ENCODE results near the gene PHF21B.

PHF21B gene

DNA sequence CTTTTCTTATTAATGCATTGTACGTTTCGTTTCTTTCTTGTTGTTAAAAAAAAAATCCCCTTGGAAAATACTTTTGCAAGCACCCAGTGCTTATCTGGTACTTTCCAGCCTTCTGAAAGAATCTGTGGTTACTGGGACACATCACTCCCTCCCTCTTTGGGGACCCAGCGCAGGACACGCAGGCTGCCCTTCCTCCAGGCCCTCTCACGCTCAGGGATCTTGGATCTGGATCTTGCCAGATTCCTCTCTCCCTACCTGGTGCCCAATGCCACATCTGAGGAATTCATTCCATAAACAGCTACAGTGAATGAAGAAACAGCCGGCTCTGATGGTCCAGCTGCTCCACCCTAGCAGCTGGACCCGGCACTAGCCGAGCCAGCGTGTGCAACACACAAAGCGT lies 55.7 kb downstream of the PHF21B start:
- DNase-seq, result no peak

DNA sequence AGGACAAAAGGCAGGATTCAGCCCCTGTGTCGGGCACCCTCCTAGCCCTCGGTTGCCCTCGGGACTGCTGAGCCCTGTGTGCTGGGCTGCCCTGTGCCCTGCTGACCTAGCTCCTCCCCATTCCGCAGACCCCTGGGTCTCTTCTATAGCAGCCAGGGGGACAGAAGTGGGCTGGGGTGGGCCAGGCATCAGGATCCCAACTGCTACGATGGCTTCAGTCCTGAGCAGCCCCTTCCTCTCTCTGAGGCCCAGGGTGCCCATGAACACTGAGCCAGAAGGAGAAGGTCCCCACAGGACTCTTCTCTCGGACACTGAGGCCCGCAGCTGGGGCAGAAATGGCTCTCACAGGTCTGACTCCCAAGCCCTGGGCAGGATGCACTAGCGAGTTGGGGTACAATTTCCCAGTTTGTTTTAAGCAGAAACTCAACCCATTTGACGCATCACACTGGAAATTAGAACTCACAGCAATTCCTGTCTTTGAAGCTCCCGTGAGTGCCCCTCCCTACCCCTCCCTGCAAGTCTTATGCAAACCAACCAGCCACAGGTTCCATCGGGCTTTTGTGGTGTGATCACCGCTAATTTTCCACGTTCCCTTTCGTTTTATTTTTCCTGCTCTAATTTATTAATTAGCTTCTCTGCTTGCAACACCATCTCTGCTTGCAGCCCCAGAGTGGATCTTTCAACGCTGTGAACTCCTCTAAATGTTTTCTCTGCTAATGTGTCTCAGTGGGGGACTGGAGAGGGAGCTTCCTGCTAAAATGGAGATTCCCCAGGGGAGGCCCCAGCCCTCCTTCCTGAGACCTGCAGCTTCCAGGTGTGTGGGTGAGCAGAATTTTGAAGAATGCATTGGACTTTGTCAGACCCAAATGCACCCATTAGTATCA lies 56.7 kb downstream of the PHF21B start:
- DNase-seq, result no peak

GRCh38 chr22:44951510-44951816 lies 58.3 kb downstream of the PHF21B start:
- no peak for DNase-seq

GRCh38 chr22:44950806-44951509 lies 58.8 kb downstream of the PHF21B start:
- DNase-seq, result no peak

DNA sequence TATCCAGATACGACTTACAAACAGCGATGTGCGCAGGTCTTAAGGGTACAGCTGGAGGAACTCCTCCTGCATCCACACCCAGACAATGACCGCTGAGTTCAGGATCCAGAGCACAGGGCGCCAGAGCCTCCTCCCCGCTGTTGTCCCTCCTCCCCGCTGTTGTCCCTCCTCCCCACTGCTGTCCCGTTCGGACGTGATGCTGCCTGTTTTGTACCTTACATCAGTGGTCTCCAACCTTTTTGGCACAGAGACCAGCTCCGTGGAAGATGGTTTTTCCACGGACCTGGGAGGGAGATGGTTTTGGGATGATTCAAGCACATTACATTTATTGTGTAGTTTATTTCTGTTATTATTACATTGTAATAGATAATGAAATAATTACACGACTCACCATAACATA lies 62.0 kb downstream of the PHF21B start:
- no peak for DNase-seq

GRCh38 chr22:44947049-44947448 lies 62.8 kb downstream of the PHF21B start:
- DNase-seq, result no peak

- no peak for DNase-seq
Measured at GRCh38 chr22:44944883-44945601, 64.8 kb downstream of the PHF21B start.

GRCh38 chr22:44943701-44944324 lies 66.0 kb downstream of the PHF21B start:
- no peak for DNase-seq

GRCh38 chr22:44942979-44943700 lies 66.7 kb downstream of the PHF21B start:
- no peak for DNase-seq

GRCh38 chr22:44942056-44942455 lies 67.7 kb downstream of the PHF21B start:
- no peak for DNase-seq

DNA sequence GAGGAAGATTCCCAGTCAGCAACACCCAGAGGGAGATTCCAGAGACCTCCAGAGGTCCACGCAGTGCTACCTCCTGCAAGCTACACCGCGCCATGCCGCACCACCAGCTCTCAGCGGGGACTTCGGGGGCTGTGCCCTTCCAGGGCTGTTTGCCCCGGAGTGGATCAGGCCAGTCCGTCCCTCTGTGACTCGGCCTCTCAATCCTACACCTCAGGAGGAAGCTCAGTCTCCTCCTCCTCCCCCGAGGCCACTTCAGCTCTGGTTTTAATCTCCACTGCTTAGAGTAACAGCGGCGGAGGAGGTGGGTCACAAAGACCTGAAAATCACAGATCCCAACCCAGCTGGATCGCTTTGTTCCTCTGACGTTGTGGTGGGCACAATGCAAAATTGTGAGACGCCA lies 68.6 kb downstream of the PHF21B start:
- no peak for DNase-seq

GRCh38 chr22:44940130-44940529 lies 69.7 kb downstream of the PHF21B start:
- DNase-seq, result no peak

DNA sequence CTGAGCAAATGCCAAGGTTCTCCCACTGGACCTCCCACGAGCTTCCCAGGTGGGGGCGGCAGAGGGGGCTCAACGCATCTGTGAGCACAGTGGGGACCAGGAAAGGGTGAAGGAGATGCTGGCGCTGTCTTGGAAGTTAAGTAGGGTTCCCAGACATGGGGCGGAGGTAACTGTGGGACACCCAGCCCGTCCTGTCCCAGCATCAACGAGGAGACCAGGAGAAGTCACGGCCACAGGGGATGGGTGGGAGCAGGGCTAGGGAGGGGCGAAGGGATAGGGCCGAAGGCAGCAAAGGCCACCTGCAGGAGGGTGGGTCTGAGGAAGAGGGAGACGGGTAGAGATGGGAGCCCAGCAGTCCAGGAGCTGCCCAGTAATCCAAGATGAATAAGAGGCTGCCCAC lies 70.4 kb downstream of the PHF21B start:
- DNase-seq, result no peak

DNA sequence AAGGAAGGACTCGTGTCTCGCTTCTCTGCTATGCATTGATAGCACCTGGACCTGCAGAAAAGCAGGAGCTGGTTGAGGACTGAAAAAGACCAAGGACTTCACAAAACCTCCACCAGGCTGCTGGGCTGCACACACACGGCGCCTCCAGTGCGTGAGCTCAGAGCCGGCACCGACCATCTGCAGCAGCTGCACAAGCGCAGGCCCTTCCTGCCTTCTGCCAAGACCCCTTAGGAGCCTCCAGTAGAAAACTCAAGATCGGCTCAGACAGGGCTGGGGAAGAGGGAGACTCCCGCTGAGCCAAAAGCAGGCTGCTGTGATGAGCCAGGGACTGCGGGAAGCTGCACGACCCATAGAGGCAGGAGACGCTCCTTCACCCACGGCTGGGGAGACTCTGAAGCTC lies 70.9 kb downstream of the PHF21B start:
- DNase-seq, result no peak

DNA sequence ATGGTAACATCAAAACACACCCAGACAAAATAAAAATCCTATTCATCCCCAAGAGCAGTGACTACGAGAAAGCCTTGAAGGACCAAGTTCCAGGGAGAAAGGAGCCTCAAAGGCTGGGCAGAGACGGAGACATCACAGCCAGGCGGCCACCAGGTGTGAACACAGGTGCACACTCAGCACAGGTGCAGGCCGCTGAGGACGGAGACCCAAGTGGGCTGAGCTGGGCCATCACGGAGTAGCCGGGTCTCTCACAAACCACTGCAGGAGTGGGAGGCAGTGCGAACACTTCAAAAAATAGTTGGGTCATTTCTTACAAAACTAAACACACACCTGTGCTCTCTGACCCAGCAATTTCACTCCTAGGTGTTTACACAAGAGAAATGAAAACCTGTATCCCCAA lies 72.6 kb downstream of the PHF21B start:
- no peak for DNase-seq

DNA sequence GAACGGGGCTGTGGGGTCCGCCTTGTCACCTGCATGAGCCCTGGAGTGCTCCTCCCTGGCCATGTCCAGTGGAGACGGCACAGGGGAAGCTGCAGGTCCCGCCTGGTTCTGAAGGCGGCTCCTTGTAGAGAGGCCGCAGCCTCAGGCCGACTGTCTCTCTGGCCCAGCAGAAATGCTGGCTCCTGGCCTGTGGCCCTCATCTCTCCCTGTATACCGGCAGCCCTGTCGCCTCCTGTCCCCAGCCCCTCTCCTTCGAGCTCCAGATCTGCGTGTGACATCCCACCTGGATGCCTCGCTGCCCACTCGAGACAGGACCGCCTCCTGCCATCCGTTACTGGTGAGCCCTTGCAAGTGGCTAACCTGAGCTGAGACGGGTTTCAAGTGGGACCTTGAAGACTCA lies 73.6 kb downstream of the PHF21B start:
- DNase-seq, result no peak

- no peak for DNase-seq
Measured at GRCh38 chr22:44935724-44936123, 74.1 kb downstream of the PHF21B start.

DNA sequence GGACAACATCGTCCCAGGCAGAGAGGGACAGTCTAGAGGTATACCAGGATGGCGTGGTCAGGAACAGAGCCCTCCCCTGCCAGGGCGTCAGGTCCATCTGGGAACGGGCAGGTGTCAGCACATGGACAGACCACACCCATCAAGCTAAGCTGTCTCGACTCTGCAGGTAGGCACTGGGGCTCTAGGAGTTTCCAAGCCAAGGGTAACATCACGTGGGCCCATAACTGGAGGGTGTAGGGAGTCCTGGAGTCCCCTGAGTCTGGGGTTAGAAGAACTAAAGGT lies 75.4 kb downstream of the PHF21B start:
- DNase-seq, result no peak

DNA sequence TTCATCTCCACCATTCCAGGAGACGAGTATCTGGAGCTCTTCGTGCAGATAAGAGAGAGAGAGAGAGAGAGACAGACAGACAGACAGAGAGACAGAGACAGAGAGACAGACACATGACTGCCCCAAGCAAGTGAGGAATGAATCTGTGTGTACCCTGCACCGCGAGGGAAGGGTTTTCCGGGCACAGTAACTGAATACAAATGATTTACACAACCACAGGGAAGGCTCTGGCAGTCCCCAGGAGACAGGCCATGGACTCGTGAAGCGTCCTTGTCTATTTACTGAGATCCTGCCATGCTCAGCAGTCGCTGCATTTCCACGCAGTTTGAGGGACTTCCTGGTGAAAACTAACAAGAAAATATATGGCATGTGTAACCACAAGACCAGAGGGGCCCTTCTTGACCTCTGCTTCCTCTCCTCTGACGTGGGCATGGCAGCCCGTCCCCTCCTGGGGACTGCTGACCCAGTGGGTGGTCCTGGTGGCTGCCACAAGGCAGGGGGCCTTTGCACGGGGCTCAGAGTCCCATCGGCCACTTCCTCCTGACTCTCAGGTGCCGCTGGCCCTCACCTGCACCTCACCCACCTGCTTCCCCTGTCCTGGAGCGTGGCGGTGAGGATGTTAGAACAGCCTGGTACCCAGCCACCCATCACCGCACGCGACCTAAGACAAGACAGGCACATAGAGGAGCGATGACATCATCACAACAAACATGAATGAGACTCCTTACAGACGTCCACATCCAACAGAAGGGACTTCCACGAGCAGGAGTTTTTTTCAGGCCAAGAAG lies 75.9 kb downstream of the PHF21B start:
- DNase-seq, result no peak

DNA sequence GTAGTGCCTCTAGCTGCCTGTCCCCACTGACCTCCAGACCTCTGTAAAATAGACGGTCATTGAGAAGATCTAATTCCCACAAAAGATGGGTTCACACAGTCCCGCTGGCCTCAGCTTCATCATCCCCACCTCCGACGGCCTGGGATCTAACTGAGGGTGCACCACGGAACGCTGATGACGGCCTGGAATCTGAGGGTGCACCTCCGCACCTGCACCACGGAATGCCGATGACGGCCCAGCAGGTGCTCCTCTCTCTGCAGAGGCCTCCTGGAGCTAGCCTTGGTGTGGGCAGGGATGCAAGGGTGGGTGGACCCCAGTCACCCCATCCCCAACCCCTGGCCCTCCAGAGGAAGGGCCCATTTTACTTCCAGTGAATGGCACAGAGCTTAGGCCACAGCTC lies 77.3 kb downstream of the PHF21B start:
- no peak for DNase-seq

DNA sequence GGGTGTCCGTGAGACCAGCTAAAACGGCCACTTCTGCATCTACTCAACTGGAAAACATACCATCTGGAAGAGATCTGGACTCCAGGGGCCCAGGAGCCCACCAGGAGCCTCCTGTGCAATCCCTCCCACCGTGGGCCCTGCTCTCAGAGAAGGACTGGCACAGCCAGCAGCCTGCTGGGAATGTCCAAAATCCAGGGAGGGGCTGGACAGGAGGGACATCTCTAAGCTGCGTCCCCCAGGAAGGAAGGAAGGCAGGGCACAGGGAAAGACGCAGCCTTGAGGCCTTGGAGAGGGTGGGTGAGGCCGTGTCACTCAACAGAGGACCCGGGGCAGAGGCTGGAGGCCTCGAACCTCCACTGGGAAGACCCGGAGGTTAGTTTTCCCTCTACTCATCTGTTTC lies 78.0 kb downstream of the PHF21B start:
- no peak for DNase-seq

DNA sequence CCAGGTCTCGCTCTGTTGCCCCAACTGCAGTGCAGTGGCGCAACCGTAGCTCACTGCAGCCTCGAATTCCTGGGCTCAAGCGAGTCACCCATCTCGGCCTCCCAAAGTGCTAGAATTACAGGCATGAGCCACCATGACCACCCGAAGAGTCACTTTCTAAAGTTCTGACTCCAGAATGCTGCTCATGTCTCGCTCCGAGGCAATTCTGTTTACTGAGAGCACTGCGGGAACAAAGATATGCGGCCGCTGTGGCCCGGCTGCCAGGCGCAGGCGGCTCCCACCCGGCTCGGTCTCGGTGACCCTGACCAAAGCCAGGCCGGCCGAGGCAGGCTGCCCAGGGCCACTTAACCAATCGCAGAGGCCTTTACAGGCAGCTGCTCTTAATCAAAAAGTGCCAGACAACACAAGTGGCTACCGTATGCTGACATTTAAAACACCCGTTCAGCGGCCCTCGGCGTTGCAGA lies 78.7 kb downstream of the PHF21B start:
- no peak for DNase-seq

Data from NCI-H1105 (cell line).